IPS-NIHi7 (cell line): ENCODE data around the gene DNASE1L1.
A peak's percentile ranks its signal among the peaks of the same experiment; 100 is the strongest.

ENCODE experiments used
- DNase-seq: peaks from one replicate; pipeline ENCODE4 v3.0.0; 2012; ENCODE audit warnings: mixed read lengths; ENCODE audit errors: extremely low spot score

Gene DNASE1L1, protein sequence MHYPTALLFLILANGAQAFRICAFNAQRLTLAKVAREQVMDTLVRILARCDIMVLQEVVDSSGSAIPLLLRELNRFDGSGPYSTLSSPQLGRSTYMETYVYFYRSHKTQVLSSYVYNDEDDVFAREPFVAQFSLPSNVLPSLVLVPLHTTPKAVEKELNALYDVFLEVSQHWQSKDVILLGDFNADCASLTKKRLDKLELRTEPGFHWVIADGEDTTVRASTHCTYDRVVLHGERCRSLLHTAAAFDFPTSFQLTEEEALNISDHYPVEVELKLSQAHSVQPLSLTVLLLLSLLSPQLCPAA

DNA sequence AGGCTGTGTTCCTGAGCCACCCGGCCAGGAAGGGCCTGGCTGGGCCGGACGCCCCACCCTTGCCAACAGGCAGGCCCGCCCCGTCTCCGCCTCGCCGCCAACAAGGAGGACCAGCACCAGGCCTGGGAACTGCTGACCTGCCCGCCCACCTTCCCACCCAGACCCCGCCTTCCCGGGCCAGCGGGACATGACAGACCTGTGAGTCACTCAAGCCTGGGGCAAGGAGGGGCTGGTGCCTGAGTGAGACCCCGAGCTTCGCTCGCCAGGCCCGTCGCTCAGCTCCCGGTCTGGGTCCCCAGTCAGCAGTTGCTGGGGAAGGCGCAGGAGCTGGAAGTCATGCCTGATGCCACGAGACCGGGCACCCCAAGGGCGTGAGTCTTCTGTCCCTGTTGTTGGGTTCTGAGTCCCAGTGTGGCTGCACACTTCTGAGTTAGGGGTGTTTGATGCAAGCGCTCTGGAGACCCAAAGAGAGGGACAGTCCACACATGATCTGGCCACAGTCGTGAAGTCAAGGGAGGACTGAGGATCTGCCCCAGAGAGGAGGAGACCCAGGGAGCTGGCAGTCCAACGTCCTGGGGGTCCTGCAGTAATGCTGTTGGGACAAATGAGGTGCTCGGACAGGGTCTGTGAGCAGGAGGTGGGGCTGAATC, at the start of gene DNASE1L1:
Gene DNASE1L1 (minus strand): TSS at position 33 of the 650 bp plus-strand sequence. CDS start 3,686 bp downstream, outside the sequence.
- peak; percentile 77 for DNase-seq

DNA sequence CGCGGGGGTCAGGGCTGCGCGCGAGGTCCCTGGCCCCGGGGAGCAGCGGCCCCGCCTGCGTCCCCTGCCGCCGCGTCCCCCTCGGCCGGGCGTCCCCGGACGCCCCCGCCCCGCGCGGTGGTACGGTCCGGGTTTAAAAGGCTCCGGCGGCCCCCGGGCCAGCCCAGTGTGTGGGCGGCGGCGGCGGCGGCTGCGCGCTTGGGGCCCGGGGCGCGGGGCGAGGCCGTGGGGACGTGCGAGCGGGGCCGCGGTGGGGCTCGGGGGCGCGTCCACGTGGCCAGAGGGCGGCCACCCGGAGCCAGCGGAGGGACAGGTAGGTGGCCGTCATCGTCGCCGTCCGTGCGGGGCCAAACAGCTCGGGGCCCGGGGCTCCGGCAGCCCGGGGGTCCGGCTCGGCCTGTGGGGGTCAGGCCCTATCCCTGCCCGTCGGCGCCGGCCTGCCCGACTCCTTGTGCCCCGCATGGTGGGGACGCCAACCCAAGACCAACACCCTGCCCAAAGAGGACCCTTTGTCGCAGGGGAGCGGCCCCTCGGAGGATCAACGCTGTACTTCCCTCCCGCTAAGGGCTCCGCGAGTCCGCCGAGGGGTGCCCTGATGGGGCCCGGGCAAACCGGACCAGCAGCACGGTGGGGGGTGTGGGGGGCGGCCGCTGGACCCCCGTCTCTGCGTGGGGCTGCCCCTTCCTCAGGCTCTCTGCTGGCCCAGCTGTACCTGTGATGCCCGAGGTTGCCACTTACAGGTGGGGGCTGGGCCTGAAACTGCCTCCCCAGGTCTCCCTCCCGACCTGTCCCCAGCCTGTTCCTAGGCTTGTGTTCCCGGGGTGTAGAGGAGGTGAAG, 49.3 kb upstream of the DNASE1L1 start, which contains the start of gene PLXNA3:
Gene PLXNA3 (plus strand): TSS at position 166 of the 838 bp plus-strand sequence. CDS start 1,903 bp downstream, outside the sequence.
- DNase-seq: peak; percentile 60

DNA sequence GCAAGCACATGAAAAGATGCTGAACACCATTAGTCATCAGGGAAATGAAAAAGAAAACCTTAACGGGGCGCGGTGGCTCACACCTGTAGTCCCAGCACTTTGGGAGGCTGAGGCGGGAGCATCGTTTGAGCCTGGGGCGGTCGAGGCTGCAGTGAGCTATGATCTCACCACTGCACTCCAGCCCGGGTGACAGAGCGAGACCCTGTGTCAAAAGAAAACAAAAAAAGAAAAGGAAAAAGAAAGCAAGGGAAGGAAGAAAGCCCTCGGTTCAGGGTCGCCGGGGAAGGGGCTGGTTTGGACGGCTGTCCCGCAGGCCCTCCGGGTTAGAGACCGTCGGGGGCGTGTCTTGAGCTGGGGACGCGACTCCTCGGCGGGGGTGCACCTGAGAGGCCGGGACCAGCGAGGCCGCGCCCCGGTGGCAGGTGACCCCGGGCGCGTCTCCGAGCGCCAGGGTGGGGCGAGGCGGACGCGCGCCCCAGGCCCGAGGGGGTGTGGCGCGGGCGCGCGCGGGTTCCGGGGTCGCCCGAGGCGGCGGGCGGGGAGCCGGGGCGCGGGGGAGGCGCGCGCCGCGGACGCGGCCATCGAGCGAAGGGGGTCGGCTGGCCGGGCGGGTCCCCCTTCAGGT, 48.5 kb upstream of the DNASE1L1 start:
- DNase-seq: peak; percentile 81

DNA sequence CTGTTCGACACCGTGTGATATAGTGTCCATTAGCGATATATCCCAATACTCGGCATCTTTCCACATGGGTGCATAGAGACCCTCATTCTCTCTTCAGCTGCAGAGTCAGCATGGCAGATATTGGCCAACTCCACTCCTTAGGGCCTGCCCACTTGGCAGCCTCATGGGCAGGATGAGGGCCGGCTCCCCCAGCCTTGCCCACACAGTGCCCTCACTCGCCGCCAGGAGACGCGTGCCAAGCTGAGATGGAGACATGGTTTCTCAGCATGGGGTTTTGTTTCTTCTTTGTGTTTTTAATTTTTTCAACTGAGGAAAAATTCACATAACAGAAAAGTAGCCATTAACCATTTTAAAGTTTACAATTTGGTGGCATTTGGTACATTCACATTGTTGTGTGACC, 43.8 kb upstream of the DNASE1L1 start:
- DNase-seq: no peak

DNA sequence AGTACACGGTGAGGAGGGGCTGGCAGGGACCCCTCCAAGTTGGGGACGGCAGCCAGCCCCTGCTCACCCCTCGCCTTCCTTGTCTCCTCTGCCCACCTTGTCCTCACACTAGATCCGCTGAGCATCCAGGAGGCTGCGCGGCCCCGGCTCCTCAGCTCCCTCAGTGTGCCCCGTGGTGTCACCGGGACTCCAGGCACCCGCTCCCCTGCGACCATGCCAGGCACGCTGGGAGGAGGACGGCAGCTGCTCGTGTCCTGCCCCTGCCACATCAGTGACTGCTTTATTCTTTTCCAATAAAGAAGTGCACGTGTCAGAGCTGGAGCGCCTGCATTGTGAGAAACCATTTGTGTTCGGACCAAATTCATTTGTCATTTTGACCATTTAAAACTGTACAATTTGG, 41.3 kb upstream of the DNASE1L1 start:
- no peak for DNase-seq

DNA sequence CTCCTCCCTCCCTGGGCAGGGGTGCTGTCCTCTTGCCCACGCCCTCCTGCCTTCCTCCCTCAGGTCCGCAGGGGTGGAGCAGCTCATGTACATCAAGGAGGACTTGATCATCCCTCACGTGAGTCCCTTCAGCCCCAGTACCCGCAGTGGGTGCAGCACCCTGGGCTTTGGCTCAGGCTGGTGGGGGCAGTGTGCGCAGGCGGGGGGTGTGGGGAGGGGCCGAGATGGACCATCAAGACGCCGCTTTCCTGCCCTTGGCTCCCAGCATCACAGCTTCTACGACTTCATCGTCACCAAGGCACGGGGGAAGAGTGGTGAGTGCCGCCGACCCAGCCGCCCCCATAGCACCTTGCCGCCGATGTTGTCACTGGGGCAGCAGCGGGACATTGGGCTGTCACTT, 40.6 kb upstream of the DNASE1L1 start:
- no peak for DNase-seq

DNA sequence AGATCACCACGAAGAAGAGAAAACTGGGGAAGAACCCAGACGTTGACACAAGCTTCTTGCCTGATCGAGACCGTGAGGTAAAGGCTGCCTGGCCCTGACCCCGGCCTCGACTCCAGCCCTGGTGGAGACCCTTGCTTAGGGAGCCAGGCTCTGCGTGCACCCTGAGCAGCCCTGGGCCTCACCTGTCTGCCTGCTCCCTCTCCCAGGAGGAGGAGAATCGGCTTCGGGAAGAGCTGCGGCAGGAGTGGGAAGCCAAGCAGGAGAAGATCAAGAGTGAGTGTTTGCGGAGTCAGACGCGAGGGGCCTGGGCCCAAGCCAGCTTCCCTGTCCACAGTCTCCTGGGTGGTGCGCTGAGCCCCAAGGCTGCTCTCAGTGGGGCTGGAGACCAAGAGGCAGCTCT, 39.4 kb upstream of the DNASE1L1 start:
- DNase-seq: no peak

DNA sequence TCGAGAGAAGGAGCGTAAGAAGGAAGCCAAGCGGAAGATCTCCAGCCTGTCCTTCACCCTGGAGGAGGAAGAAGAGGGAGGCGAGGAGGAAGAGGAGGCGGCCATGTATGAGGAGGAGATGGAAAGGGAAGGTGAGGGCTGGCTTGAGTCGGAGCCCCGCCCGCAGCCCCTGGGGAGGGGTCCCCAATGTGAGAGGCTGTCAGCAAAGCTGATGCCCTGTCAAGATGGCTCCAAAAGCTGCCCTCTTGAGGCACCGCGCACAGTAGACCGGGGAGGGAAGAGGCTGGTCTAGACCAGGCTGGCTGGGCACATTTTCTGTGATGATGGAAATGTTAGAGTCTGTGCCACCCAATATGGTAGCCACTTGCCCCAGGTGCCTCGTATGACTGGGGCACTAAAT, 37.4 kb upstream of the DNASE1L1 start:
- no peak for DNase-seq

DNA sequence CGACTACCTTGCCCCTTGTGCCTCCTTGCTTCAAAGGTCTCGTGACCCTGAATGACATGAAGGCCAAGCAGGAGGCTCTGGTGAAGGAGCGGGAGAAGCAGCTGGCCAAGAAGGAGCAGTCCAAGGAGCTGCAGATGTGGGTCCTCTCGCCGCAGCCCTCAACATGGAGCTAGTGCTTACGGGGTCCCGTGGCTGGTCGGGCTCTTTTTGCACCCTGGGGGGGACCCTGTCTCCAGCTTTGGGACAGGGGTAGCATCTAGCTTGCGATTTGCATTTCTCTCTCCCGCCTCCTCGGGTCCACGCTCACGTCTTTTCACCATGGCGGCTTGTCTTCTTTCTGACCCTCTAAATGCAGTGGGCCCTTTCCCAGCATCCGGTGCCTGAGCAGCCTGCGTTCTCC, 36.7 kb upstream of the DNASE1L1 start:
- no peak for DNase-seq

DNA sequence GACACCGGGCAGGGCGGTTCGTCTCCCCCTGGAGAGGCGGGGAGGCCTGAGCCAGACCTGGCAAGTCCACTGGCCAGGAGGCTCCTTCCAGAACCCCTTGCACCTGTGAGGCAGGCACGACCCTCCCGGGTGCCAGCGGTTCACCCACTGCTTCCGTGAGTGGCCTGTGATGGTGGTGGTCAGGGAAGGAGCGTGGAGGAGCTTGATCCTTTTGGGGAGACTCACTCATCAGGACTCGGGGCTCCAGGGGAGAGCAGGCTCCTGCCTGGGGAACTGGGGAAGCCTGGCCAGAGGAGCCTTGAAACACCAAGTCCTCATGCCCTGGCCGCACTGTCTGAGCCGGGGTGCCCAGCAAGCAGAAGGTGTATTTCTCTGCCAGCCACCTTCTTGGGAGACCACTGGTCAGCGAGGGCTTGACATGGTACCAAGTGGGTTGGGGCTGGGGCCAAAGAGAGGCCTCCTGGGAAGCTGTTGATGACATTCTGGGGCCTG, 35.7 kb upstream of the DNASE1L1 start:
- no peak for DNase-seq

DNA sequence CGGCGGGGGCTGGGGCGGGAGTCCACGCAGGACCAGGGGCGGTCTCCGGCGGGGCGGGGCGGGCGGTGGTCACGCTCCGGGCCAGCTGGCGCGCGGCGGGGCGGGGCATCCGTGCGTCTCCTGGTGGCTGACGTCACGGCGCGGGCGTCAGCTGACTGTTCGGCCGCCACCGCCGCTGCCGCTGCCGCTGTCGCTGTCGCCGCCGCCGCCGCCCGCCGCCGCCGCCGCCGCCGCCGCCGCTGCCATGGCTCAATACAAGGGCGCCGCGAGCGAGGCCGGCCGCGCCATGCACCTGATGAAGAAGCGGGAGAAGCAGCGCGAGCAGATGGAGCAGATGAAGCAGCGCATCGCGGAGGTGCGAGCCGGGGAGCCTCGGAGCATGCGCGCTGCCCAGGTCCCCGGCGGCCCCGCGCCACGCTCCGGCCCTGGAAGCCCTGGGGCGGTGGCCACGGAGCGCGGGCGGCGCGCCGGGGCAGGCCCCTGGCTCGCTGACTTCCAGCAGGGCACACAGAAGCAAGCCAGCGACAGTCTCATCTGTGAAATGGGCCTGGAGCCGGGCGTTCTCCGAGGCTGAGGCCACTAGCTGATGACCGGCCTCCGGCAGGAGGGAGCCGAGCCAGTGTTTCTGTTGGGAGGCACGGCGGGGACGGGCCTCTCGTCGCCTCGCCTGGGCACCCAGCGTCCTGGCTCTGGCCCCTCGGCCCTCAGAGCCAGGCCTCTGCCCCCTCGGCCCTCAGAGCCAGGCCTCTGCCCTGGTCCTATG, 35.1 kb upstream of the DNASE1L1 start, which contains the start of gene FAM50A:
Gene FAM50A (plus strand): TSS at position 150 of the 763 bp plus-strand sequence. CDS start 95 bp downstream, at position 245.
- DNase-seq: peak; percentile 71

DNA sequence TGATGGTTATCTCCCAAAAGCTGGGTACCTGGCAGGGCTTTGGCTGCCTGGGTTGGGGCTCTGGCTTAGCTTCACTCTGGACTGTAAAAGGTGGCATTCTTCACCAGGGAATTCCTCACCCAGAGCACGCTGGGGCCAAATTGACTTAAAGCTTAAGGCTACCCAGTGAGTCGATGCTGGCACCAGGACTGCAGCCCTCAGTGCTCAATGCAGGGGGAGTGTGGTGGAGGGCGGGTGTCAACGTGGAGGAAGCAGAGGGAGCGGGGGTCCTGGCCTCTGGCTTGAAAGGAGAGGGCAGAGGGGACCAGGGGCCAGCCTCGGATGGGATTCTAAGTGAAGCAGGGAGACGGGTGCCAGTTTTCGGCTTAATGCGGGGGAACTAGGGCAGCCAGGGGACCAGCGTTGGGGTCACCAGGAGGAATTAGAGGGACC, 34.4 kb upstream of the DNASE1L1 start:
- DNase-seq: peak; percentile 16

DNA sequence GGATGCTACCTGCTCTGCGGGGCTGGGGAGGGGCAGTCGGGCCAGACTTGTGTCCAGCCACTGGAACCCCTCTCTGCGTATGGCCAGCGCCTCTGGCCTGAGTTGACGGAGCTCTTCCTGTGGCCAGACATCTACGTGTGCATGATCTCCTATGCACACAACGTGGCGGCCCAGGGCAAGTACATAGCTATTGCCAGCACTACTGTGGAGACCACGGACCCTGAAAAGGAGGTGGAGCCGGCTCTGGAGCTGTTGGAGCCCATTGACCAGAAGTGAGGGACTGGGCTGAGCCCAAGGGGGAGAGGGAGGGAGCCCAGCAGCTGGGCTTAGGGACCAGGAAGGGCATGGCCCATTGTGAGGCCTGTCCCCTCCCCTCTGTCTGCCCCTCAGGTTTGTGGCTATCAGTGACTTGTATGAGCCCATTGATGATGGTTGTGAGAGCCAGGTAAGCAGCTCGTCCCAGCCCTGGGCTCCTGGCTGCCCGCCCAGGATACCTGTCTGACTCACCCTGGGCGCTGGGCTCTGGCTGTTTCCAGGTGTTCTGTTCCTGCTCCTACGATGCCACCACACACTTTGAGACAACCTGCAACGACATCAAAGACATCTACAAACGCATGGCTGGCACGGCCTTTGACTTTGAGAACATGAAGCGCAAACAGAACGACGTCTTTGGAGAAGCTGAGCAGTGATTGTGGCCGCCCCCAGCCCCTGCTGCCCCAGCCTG, 33.1 kb upstream of the DNASE1L1 start:
- DNase-seq: no peak

DNA sequence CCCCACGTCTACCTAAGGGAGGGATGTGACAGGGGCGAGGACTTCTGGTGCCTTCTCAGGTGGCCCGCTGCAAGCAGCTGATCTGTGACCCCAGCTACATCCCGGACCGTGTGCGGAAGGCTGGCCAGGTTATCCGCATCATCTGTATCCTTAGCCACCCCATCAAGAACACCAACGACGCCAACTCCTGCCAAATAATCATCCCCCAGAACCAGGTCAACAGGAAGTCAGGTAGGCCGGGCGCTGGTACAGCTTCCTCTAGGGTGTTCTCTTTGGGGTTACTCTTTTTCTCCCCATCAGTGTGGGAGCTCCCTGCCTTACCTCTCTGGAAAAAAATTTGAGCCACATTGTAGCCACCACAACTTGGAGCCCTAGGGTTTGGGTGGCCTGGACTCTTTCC, 32.5 kb upstream of the DNASE1L1 start:
- no peak for DNase-seq

DNA sequence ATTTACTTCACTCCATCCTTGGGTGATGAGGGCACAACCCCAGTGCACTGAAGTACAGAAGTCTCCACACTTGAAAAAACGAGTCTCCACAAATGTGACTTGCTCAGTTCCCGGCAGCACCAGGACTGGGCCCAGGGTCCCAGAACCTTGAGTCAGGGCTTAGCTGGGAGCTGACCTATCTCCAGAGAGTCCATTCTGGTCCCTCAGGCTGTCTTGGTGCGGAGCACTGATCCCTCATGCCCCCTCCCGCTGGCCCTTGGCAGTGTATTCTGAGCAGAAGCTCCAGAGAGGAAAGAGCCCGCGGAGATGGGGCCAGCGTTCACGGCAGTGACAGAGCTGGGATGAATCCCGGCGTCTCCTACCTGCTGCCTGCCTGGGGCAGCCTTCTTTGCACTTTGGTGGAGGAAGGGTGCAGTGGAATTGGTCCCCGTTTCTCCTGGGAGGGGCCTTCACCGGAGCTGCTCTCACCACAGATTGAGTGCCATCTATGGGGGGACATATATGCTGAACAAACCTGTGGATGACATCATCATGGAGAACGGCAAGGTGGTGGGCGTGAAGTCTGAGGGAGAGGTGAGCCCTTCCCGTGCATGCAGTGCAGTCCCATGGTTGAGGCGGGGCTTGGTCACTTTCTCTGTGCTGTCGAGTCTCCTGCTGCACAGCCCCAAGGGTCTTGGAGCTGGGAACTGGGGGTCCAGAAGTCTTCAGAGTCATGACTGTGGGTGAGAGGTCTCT, 31.7 kb upstream of the DNASE1L1 start:
- DNase-seq: no peak

DNA sequence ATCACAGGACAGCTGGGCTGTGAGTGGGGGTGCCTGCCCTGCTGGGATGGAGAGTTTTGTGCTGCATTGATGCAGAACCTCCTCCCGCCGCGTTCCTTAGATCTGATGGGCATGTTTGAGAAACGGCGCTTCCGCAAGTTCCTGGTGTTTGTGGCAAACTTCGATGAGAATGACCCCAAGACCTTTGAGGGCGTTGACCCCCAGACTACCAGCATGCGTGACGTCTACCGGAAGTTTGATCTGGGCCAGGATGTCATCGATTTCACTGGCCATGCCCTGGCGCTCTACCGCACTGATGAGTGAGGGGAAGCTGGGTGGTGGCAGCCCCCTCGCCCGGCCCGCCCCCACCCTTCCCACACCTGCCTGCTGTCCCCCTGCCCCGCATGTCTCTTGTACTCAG, 30.8 kb upstream of the DNASE1L1 start:
- DNase-seq: no peak

DNA sequence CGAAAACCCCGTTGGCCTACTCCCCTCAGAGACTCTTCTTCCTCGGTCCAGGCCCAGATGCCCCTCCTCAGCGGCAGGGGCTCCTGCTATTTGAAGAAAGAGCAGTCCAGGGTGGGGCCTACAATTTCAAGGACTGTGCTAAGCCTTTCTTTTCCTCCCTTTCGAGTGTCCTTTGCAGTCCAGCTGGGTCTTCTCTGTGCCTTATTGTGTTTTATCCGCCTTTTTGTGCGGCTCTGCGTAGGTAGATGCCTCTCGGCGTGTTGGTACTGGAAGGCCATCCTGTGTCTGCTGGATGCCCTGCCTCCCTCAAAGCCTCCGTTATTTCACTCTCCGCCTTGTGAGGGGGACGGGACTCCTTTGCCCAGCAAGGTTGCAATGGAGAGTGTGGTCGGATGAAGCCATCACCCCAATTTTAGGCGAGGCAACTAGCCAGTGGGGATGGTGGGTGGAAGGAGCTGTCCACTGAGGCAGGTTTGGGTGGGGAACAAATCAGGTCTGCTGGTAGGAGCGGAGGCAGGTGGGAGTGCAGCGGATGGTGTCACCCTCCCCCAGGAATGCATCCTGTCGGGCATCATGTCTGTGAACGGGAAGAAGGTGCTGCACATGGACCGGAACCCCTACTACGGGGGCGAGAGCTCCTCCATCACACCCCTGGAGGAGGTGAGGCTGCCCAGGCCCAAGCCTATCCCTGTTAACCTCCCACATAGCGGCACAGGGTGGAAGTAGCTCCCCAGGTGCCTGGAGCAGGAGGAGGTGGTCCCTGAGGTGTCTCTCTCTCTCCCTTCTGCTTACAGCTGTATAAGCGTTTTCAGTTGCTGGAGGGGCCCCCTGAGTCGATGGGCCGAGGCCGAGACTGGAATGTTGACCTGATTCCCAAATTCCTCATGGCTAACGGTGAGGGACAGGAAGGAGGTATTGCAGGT, 29.2 kb upstream of the DNASE1L1 start:
- DNase-seq: no peak

DNA sequence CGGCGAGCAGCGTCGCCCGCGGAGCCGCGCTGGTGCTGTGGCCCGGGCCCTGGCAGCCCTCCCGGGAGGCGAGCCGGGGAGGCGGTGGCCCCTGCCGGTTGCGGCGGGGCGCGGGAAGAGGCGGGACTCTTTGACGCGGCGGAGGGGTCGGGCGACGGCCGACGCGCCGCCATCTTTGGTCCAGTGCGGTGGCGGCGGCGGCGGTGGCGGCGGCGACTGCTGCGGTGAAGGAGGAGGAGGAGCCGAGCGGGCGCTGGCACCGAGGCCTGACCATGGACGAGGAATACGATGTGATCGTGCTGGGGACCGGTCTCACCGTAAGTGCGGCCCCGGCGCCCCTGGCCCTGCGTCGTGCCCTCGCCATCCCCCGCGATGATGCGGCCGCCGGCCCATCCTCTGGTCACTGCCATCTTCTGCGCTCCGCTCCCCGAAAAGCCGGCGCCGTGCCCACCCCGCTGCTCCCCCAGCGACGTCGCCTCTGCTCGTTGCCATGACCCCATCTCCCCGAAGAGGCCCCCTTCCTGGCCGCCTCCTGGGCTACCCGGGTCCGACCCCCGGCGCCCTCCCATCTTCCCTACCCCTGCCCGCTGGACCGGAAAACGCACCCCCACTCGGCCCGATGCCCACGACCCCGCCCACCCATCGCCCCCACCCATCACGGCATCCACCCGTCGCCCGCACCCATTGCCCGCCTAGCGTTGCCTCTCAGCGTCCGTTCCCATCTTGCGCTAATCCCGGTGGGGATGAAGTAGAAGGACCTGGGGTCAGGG, 28.1 kb upstream of the DNASE1L1 start, which contains the start of gene GDI1:
Gene GDI1 (plus strand): TSS at position 172 of the 770 bp plus-strand sequence. CDS start 101 bp downstream, at position 273.
- DNase-seq: peak; percentile 45
